ENCODE data around the gene ABHD12.

- no peak for TF ChIP-seq POLR2A (IDR thresholded peaks at IDR 0.05)
- TF ChIP-seq, protein P1, sequence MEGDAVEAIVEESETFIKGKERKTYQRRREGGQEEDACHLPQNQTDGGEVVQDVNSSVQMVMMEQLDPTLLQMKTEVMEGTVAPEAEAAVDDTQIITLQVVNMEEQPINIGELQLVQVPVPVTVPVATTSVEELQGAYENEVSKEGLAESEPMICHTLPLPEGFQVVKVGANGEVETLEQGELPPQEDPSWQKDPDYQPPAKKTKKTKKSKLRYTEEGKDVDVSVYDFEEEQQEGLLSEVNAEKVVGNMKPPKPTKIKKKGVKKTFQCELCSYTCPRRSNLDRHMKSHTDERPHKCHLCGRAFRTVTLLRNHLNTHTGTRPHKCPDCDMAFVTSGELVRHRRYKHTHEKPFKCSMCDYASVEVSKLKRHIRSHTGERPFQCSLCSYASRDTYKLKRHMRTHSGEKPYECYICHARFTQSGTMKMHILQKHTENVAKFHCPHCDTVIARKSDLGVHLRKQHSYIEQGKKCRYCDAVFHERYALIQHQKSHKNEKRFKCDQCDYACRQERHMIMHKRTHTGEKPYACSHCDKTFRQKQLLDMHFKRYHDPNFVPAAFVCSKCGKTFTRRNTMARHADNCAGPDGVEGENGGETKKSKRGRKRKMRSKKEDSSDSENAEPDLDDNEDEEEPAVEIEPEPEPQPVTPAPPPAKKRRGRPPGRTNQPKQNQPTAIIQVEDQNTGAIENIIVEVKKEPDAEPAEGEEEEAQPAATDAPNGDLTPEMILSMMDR (IDR thresholded peaks at IDR 0.05 in 4 of 5, conservative IDR thresholded peaks at IDR 0.05 in 1 of 5): no peak
Measured at GRCh38 chr20:25289886-25290597, 100.6 kb downstream of the ABHD12 start.
